SW480 (cell line): ENCODE results near the gene DCP1B.
A peak's percentile ranks its signal among the peaks of the same experiment; 100 is the strongest.

Experiments
- DNase-seq: peaks from one replicate; pipeline ENCODE4 v3.0.0-alpha.2; 2016; ENCODE audit warnings: low spot score

Gene DCP1B

GRCh38 chr12:2017546-2018337 is 13.5 kb upstream of the DCP1B start:
- no peak for DNase-seq

GRCh38 chr12:2016862-2017545 is 12.7 kb upstream of the DCP1B start:
- no peak for DNase-seq

DNA sequence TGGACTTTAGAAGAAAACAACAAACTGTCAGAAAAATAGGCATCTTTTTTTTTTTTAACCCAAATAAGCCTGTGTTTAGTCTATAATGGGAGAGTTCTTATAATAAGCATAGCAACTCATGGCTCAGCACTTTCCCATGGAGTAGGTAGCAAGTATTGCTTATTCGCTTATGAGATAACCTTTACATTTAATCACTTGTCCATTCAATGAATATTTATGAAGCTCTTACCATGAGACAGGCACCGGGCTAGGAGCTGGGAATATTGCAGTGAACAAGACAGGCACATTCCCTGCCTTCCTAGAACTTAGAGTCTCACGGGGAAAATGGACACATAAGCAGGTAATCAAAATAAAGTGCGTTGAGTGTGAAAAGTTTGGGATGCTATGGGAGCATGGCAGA is 10.0 kb upstream of the DCP1B start:
- no peak for DNase-seq

GRCh38 chr12:2013527-2014223 is 9.4 kb upstream of the DCP1B start:
- no peak for DNase-seq

GRCh38 chr12:2013086-2013485 is 8.8 kb upstream of the DCP1B start:
- no peak for DNase-seq

DNA sequence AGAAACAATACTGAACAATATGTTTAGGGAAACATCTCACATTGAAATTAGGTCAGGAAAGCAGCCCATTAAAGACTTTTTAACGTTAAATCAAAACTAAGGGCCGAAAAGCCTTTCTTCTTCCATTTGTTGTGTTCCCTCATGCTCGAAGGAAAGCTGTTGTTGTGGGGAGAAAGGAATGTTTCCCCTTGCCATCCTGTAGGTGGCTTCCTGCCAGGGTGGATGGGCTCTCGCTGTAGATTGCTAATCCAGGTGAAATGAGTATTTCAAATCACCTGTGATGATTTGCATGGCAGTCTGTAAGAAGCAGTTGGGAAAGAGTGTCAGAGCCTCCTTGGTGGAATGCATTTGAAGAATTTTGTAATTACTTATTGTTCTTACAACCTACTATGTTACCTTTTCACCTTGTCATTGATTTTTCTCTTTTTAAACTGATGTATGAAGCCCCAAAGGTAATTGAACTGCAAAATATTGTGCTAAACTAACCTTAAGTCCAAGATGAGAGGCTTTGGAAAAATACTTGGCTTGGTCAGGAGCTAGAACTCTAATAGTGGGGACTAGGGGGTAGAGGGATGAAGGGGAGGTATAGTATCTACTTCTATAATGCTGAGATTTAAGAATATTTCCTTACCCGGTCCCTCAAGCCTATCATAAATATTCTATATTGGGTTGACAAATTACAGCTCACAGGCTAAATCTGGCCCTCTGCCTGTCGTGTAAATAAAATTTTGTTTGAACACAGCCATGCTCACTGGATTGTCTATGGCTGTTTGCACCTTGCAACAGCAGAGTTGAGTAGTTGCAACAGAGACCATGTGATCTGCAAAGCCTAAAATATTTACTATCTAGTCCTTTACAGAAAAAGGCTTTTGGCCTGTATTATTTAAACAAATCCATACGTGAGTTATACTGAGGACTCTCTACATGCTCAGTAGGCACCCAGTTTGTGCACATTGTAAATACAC is 7.7 kb upstream of the DCP1B start:
- no peak for DNase-seq

GRCh38 chr12:2009623-2010022 is 5.4 kb upstream of the DCP1B start:
- no peak for DNase-seq

DNA sequence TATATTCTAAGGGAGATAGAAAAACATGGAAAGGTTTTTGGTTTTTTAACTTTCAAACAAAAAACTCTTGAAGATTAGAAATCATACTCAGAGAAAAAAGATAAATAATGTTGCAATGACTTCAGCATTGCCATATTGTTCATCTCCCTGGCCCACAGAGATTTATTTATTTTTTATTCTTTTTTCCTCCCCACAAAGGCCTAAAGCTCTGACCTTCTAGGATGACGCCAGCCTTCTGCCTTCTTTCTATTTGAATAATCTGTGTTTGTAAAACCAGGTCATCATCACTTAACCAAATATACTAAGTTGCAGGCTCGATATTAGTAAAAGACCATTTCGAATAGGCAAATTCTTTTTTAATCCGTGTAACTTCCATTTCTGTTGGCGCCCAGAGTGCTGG is 4.4 kb upstream of the DCP1B start:
- no peak for DNase-seq

- DNase-seq, result peak; percentile 60
Observed at GRCh38 chr12:2003676-2004112, 563 bp downstream of the DCP1B start.

DNA sequence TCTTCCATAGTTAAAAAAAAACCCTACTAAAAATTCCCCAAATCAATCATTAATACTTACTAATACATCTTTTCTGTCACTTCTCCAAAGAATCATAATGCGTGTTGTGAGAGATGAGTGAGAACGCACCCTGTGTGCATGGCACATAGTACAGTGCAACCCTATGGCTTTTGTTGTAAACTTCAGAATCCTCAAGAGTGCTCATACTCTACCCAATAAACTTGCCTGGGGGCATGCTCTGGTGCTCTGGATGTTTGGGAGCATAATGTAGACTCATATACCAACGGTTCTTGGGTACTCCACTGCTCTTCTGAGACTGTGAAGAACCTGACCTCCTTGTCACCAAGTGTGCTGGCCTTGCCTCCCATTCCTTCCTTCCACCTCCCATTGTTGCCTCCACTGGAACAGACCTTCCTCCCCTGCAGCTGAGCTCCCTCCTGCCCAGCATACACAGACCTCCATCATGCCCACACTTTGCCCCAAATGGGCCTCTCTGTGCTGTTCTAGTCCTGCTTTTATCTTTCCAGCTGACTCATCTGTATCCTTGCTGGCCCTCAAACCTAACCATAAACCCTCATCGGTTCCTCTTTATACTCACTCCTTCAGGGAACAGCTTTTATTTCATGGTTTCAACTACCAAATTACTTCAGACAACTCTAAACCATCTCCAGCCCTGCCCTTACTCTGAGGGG is 8.9 kb downstream of the DCP1B start:
- DNase-seq, result no peak

- no peak for DNase-seq
Observed at GRCh38 chr12:1994429-1995143, 9.7 kb downstream of the DCP1B start.

- no peak for DNase-seq
Observed at GRCh38 chr12:1993871-1994371, 10.3 kb downstream of the DCP1B start.

GRCh38 chr12:1993341-1993740 is 10.9 kb downstream of the DCP1B start:
- peak; percentile 86 for DNase-seq

GRCh38 chr12:1992732-1993131 is 11.5 kb downstream of the DCP1B start:
- no peak for DNase-seq

- DNase-seq, result no peak
Observed at GRCh38 chr12:1989111-1989510, 15.1 kb downstream of the DCP1B start.

GRCh38 chr12:1984759-1985158 is 19.5 kb downstream of the DCP1B start:
- DNase-seq, result peak; percentile 29

DNA sequence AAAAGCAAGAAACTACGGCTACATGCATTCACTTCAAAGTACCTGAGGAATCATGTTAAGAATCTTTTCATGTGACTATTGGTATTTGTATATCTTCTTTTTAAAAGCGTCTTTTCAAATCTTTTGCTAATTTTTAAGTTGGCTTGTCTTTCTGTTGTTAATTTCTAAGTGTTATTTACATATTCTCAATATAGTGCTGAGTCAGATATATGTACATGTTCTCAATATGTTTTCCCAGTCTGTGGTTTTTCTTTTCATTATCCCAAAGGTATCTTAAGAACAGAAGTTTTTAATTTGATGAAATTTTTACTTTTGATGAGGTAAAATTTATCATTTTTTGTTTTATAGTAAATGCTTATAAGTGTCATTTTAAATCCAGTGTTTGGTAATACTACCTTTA is 24.0 kb downstream of the DCP1B start:
- DNase-seq, result no peak

GRCh38 chr12:1978078-1978862 is 26.0 kb downstream of the DCP1B start:
- DNase-seq, result no peak

DNA sequence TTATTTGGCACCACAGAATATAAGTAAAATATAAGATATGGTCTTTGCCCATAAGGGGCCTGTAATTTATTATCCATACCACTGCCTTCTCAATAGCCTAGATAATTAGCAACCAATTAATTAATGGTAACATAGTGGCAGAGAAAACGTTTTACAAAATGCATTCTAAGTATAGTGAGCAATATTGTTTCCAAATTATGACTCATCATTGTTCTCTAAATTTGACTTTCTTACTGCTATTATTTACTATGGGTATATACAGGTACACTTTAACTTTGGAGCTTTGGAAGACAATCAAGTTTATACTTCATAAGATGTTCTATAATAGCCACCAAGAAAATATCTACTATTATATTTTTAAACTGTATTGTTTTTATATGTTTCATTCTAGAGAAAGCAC is 26.7 kb downstream of the DCP1B start:
- DNase-seq, result no peak

DNA sequence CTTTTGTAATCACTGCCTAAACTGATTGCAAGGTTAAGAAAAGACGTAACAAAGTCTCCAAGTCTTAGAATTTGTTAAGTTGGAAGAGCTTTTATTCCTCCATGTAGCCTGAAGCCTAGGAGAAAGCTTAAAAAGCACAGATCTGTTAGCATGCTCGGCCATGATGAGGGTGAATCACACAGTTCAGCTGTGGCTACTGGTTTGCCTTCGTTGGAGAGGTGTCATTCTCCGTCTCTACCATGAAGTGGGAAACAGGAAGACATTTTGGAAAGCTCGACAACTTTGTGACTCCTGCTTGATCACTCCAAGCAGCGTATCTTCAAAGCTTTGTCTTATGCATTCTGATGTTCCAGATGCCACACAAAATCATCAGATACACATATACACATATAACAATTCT is 27.1 kb downstream of the DCP1B start:
- no peak for DNase-seq
